ENCODE results near the gene KLK3. TPM values are rescaled to one million over a fixed set of nuclear protein-coding genes. Genes with fewer than 3 reads are reported as not detected.

Gene KLK3
- total RNA-seq, 1 donor from 2014 or later = not detected

GRCh38 chr19:50859849-50860248, 5.1 kb downstream of the KLK3 start:
- peaks cover 11% of the 10 kb centered on the region for H3K36me3 Mint-ChIP-seq (ENCODE audit: low read depth, unreplicated experiment)
- peaks cover 18% of the 10 kb centered on the region for H3K9me3 Mint-ChIP-seq (ENCODE audit: unreplicated experiment)
- TF ChIP-seq, protein P1, sequence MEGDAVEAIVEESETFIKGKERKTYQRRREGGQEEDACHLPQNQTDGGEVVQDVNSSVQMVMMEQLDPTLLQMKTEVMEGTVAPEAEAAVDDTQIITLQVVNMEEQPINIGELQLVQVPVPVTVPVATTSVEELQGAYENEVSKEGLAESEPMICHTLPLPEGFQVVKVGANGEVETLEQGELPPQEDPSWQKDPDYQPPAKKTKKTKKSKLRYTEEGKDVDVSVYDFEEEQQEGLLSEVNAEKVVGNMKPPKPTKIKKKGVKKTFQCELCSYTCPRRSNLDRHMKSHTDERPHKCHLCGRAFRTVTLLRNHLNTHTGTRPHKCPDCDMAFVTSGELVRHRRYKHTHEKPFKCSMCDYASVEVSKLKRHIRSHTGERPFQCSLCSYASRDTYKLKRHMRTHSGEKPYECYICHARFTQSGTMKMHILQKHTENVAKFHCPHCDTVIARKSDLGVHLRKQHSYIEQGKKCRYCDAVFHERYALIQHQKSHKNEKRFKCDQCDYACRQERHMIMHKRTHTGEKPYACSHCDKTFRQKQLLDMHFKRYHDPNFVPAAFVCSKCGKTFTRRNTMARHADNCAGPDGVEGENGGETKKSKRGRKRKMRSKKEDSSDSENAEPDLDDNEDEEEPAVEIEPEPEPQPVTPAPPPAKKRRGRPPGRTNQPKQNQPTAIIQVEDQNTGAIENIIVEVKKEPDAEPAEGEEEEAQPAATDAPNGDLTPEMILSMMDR (IDR thresholded peaks at IDR 0.05; ENCODE audit: unreplicated experiment) = no peak
- H3K27me3 Mint-ChIP-seq (ENCODE audit: unreplicated experiment) = peaks cover 13% of the 10 kb centered on the region
- no peak overlapping the region for H3K4me3 Mint-ChIP-seq (ENCODE audit: unreplicated experiment)
- DNase-seq (ENCODE audit: low spot score) = no peak
- no peaks in the 10 kb centered on the region for H3K4me1 Mint-ChIP-seq (ENCODE audit: unreplicated experiment)
- H3K27ac Mint-ChIP-seq (ENCODE audit: unreplicated experiment) = no peak overlapping the region

GRCh38 chr19:50861010-50861409, 6.3 kb downstream of the KLK3 start:
- Mint-ChIP-seq H3K27ac (ENCODE audit: unreplicated experiment) (no peak overlapping the region), H3K4me3 (ENCODE audit: unreplicated experiment) (no peak overlapping the region), H3K27me3 (ENCODE audit: unreplicated experiment) (peaks cover 13% of the 10 kb centered on the region), H3K36me3 (ENCODE audit: low read depth, unreplicated experiment) (peaks cover 5% of the 10 kb centered on the region), H3K4me1 (ENCODE audit: unreplicated experiment) (no peaks in the 10 kb centered on the region), H3K9me3 (ENCODE audit: unreplicated experiment) (peaks cover 11% of the 10 kb centered on the region)
- TF ChIP-seq, protein P1 (IDR thresholded peaks at IDR 0.05; ENCODE audit: unreplicated experiment) = no peak
- no peak for DNase-seq (ENCODE audit: low spot score)

DNA sequence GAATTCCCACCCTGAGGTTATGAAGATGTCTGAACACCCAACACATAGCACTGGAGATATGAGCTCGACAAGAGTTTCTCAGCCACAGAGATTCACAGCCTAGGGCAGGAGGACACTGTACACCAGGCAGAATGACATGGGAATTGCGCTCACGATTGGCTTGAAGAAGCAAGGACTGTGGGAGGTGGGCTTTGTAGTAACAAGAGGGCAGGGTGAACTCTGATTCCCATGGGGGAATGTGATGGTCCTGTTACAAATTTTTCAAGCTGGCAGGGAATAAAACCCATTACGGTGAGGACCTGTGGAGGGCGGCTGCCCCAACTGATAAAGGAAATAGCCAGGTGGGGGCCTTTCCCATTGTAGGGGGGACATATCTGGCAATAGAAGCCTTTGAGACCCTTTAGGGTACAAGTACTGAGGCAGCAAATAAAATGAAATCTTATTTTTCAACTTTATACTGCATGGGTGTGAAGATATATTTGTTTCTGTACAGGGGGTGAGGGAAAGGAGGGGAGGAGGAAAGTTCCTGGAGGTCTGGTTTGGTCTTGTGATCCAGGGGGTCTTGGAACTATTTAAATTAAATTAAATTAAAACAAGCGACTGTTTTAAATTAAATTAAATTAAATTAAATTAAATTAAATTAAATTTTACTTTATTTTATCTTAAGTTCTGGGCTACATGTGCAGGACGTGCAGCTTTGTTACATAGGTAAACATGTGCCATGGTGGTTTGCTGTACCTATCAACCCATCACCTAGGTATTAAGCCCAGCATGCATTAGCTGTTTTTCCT, 7.0 kb downstream of the KLK3 start:
- Mint-ChIP-seq H3K4me3 (ENCODE audit: unreplicated experiment) (no peak overlapping the region), H3K4me1 (ENCODE audit: unreplicated experiment) (no peaks in the 10 kb centered on the region), H3K27me3 (ENCODE audit: unreplicated experiment) (peaks cover 13% of the 10 kb centered on the region), H3K9me3 (ENCODE audit: unreplicated experiment) (peaks cover 15% of the 10 kb centered on the region), H3K27ac (ENCODE audit: unreplicated experiment) (no peak overlapping the region), H3K36me3 (ENCODE audit: low read depth, unreplicated experiment) (peaks cover 5% of the 10 kb centered on the region)
- TF ChIP-seq, protein P1 (IDR thresholded peaks at IDR 0.05; ENCODE audit: unreplicated experiment) = no peak
- DNase-seq (ENCODE audit: low spot score) = no peak

GRCh38 chr19:50869479-50869878, 14.8 kb downstream of the KLK3 start:
- Mint-ChIP-seq H3K4me3 (ENCODE audit: unreplicated experiment) (no peak overlapping the region), H3K4me1 (ENCODE audit: unreplicated experiment) (no peaks in the 10 kb centered on the region), H3K36me3 (ENCODE audit: low read depth, unreplicated experiment) (peaks cover 5% of the 10 kb centered on the region), H3K27ac (ENCODE audit: unreplicated experiment) (no peak overlapping the region), H3K9me3 (ENCODE audit: unreplicated experiment) (peaks cover 9% of the 10 kb centered on the region), H3K27me3 (ENCODE audit: unreplicated experiment) (peaks cover 1% of the 10 kb centered on the region)
- TF ChIP-seq, protein P1 (IDR thresholded peaks at IDR 0.05; ENCODE audit: unreplicated experiment) = no peak
- DNase-seq (ENCODE audit: low spot score) = no peak

DNA sequence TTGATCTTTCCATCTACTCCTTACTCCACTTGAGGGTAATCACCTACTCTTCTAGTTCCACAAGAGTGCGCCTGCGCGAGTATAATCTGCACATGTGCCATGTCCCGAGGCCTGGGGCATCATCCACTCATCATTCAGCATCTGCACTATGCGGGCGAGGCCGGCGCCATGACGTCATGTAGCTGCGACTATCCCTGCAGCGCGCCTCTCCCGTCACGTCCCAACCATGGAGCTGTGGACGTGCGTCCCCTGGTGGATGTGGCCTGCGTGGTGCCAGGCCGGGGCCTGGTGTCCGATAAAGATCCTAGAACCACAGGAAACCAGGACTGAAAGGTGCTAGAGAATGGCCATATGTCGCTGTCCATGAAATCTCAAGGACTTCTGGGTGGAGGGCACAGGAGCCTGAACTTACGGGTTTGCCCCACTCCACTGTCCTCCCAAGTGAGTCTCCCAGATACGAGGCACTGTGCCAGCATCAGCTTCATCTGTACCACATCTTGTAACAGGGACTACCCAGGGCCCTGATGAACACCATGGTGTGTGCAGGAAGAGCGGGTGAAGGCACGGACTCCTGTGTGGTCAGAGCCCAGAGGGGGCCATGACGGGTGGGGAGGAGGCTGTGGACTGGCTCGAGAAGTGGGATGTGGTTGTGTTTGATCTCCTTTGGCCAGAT, 15.8 kb downstream of the KLK3 start:
- TF ChIP-seq, protein P1 (IDR thresholded peaks at IDR 0.05; ENCODE audit: unreplicated experiment) = no peak
- DNase-seq (ENCODE audit: low spot score) = no peak
- H3K4me3 Mint-ChIP-seq (ENCODE audit: unreplicated experiment) = no peak overlapping the region
- peaks cover 1% of the 10 kb centered on the region for H3K27me3 Mint-ChIP-seq (ENCODE audit: unreplicated experiment)
- peaks cover 5% of the 10 kb centered on the region for H3K36me3 Mint-ChIP-seq (ENCODE audit: low read depth, unreplicated experiment)
- H3K9me3 Mint-ChIP-seq (ENCODE audit: unreplicated experiment) = peaks cover 9% of the 10 kb centered on the region
- no peak overlapping the region for H3K27ac Mint-ChIP-seq (ENCODE audit: unreplicated experiment)
- H3K4me1 Mint-ChIP-seq (ENCODE audit: unreplicated experiment) = no peaks in the 10 kb centered on the region

All from endothelial cell (in vitro differentiated cells).